HepG2 (cell line): Measurements from ENCODE around the gene CRYZL1. TPM values are rescaled to one million over a fixed set of nuclear protein-coding genes. Genes with fewer than 3 reads are reported as not detected.
A peak's percentile ranks its signal among the peaks of the same experiment; 100 is the strongest.

Source experiments
- AHR ChIP-seq: IDR thresholded peaks from 2 replicates; pipeline ENCODE4 v1.6.1; 2018; ENCODE audit warnings: missing genetic modification reagents, missing compliant biosample characterization
- ARNT ChIP-seq: fragments of 450-650 bp; IDR thresholded peaks from 2 replicates; pipeline ENCODE4 v1.6.1; 2017
- ATF4 ChIP-seq, 2 experiments: fragments of 450-650 bp in 1 of 2; sonication (generic) in 1 of 2; formaldehyde crosslinking; IDR thresholded peaks; 2 replicates each; pipeline versions ENCODE4 v1.5.0 to v1.8.0; 2020 to 2022; ENCODE audit warnings: mild to moderate bottlenecking in 1 of 2, missing genetic modification reagents in 1 of 2
- CREBL2 ChIP-seq: sonication (generic); formaldehyde crosslinking; IDR thresholded peaks from 2 replicates; pipeline ENCODE4 v1.8.1; 2023; ENCODE audit warnings: missing genetic modification reagents, mild to moderate bottlenecking, borderline replicate concordance
- MTF2 ChIP-seq: sonication (generic); formaldehyde crosslinking; IDR thresholded peaks from 2 replicates; pipeline ENCODE4 v1.5.0; 2020; ENCODE audit warnings: missing genetic modification reagents, borderline replicate concordance
- MYNN ChIP-seq: sonication (generic); formaldehyde crosslinking; IDR thresholded peaks from 2 replicates; pipeline ENCODE4 v1.4.0; 2020; ENCODE audit warnings: mild to moderate bottlenecking, low read depth, missing genetic modification reagents
- NFKB2 ChIP-seq: sonication (generic); formaldehyde crosslinking; IDR thresholded peaks from 2 replicates; pipeline ENCODE4 v1.4.0; 2020; ENCODE audit warnings: missing genetic modification reagents, borderline replicate concordance
- NRL ChIP-seq: sonication (generic); formaldehyde crosslinking; IDR thresholded peaks from 2 replicates; pipeline ENCODE4 v1.5.0; 2020; ENCODE audit warnings: missing genetic modification reagents, mild to moderate bottlenecking, moderate library complexity, borderline replicate concordance
- SMC3 ChIP-seq: IDR thresholded peaks from 2 replicates; pipeline ENCODE4 v1.6.1; 2011; ENCODE audit warnings: low read length, improper control_type of control experiment
- ZNF598 ChIP-seq: sonication (generic); formaldehyde crosslinking; IDR thresholded peaks from 2 replicates; pipeline ENCODE4 v1.5.1; 2020; ENCODE audit warnings: mild to moderate bottlenecking, missing genetic modification reagents, borderline replicate concordance
- polyA plus RNA-seq, 8 experiments: library from polyadenylated mRNA; depleted of rRNA in 3 of 8; stranded (reverse) in 7 of 8; unstranded in 1 of 8; fragments of >200 nt; fragmentation: Illumina TruSeq in 4 of 8; extraction: Trizol in 4 of 8; gene quantifications; 2 replicates each; pipeline versions ENCODE4 v1.2.1 to v1.2.3, GENCODE V29; 2011 to 2016; ENCODE audit warnings: low read depth in 4 of 8, missing spikeins in 1 of 8, mixed read lengths in 1 of 8; ENCODE audit not compliant: insufficient read depth in 1 of 8
- total RNA-seq, 5 experiments: library from RNA; depleted of rRNA; stranded (reverse); fragments of >200 nt; fragmentation: Illumina TruSeq; extraction: Trizol; gene quantifications; 2 replicates each; pipeline ENCODE4 v1.2.3, GENCODE V29; 2016; ENCODE audit warnings: low read depth in 1 of 5
- TF ChIP-seq, protein P1 (sequence below): sonication (generic); formaldehyde crosslinking; IDR thresholded peaks from 2 replicates; pipeline ENCODE4 v1.4.0; 2020; ENCODE audit warnings: mild to moderate bottlenecking, missing genetic modification reagents, borderline replicate concordance
- TF ChIP-seq, protein P2 (sequence below): IDR thresholded peaks from 2 replicates; pipeline ENCODE4 v1.6.1; 2016; ENCODE audit warnings: low read depth
- TF ChIP-seq, protein P3 (sequence below): sonication (generic); formaldehyde crosslinking; IDR thresholded peaks from 2 replicates; pipeline ENCODE4 v1.5.0; 2020; ENCODE audit warnings: missing genetic modification reagents
- TF ChIP-seq, protein P4 (sequence below): fragments of 450-650 bp; IDR thresholded peaks from 2 replicates; pipeline ENCODE4 v1.6.1; 2017; ENCODE audit warnings: mild to moderate bottlenecking
- TF ChIP-seq, protein P5 (sequence below): sonication (generic); formaldehyde crosslinking; IDR thresholded peaks from 2 replicates; pipeline ENCODE4 v1.5.0; 2020; ENCODE audit warnings: missing genetic modification reagents, mild to moderate bottlenecking, borderline replicate concordance

CRYZL1 gene
- total and polyA plus RNA-seq, 2 of the 13 experiments (the other 11 are each of a cell fraction or from before 2014, with no cell fraction given), result 20.3 to 27.7 TPM

- TF ChIP-seq, protein P1, sequence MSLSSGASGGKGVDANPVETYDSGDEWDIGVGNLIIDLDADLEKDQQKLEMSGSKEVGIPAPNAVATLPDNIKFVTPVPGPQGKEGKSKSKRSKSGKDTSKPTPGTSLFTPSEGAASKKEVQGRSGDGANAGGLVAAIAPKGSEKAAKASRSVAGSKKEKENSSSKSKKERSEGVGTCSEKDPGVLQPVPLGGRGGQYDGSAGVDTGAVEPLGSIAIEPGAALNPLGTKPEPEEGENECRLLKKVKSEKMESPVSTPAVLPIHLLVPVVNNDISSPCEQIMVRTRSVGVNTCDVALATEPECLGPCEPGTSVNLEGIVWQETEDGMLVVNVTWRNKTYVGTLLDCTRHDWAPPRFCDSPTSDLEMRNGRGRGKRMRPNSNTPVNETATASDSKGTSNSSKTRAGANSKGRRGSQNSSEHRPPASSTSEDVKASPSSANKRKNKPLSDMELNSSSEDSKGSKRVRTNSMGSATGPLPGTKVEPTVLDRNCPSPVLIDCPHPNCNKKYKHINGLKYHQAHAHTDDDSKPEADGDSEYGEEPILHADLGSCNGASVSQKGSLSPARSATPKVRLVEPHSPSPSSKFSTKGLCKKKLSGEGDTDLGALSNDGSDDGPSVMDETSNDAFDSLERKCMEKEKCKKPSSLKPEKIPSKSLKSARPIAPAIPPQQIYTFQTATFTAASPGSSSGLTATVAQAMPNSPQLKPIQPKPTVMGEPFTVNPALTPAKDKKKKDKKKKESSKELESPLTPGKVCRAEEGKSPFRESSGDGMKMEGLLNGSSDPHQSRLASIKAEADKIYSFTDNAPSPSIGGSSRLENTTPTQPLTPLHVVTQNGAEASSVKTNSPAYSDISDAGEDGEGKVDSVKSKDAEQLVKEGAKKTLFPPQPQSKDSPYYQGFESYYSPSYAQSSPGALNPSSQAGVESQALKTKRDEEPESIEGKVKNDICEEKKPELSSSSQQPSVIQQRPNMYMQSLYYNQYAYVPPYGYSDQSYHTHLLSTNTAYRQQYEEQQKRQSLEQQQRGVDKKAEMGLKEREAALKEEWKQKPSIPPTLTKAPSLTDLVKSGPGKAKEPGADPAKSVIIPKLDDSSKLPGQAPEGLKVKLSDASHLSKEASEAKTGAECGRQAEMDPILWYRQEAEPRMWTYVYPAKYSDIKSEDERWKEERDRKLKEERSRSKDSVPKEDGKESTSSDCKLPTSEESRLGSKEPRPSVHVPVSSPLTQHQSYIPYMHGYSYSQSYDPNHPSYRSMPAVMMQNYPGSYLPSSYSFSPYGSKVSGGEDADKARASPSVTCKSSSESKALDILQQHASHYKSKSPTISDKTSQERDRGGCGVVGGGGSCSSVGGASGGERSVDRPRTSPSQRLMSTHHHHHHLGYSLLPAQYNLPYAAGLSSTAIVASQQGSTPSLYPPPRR, result no peak
- no peak; a peak in 1 of 4 replicates for TF ChIP-seq ATF4 (CRISPR knock-in tag; IDR thresholded peaks at IDR 0.05)
- 0 out of 2 replicates have a peak, but pooled peaks have one; percentile 33 for TF ChIP-seq NRL (CRISPR knock-in tag)
- no peak for TF ChIP-seq SMC3
- no peak for TF ChIP-seq CREBL2
- no peak for TF ChIP-seq MYNN (CRISPR knock-in tag)
- 0 out of 2 replicates have a peak, but pooled peaks have one; percentile 23 for TF ChIP-seq NFKB2 (CRISPR knock-in tag)
- TF ChIP-seq, protein P2, sequence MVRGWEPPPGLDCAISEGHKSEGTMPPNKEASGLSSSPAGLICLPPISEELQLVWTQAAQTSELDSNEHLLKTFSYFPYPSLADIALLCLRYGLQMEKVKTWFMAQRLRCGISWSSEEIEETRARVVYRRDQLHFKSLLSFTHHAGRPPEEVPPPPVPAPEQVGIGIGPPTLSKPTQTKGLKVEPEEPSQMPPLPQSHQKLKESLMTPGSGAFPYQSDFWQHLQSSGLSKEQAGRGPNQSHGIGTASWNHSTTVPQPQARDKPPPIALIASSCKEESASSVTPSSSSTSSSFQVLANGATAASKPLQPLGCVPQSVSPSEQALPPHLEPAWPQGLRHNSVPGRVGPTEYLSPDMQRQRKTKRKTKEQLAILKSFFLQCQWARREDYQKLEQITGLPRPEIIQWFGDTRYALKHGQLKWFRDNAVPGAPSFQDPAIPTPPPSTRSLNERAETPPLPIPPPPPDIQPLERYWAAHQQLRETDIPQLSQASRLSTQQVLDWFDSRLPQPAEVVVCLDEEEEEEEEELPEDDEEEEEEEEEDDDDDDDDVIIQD (CRISPR knock-in tag), result no peak
- no peak for TF ChIP-seq ZNF598 (CRISPR knock-in tag)
- TF ChIP-seq ARNT, result no peak
- TF ChIP-seq, protein P3, sequence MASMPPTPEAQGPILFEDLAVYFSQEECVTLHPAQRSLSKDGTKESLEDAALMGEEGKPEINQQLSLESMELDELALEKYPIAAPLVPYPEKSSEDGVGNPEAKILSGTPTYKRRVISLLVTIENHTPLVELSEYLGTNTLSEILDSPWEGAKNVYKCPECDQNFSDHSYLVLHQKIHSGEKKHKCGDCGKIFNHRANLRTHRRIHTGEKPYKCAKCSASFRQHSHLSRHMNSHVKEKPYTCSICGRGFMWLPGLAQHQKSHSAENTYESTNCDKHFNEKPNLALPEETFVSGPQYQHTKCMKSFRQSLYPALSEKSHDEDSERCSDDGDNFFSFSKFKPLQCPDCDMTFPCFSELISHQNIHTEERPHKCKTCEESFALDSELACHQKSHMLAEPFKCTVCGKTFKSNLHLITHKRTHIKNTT (CRISPR knock-in tag), result no peak
- TF ChIP-seq, protein P4, sequence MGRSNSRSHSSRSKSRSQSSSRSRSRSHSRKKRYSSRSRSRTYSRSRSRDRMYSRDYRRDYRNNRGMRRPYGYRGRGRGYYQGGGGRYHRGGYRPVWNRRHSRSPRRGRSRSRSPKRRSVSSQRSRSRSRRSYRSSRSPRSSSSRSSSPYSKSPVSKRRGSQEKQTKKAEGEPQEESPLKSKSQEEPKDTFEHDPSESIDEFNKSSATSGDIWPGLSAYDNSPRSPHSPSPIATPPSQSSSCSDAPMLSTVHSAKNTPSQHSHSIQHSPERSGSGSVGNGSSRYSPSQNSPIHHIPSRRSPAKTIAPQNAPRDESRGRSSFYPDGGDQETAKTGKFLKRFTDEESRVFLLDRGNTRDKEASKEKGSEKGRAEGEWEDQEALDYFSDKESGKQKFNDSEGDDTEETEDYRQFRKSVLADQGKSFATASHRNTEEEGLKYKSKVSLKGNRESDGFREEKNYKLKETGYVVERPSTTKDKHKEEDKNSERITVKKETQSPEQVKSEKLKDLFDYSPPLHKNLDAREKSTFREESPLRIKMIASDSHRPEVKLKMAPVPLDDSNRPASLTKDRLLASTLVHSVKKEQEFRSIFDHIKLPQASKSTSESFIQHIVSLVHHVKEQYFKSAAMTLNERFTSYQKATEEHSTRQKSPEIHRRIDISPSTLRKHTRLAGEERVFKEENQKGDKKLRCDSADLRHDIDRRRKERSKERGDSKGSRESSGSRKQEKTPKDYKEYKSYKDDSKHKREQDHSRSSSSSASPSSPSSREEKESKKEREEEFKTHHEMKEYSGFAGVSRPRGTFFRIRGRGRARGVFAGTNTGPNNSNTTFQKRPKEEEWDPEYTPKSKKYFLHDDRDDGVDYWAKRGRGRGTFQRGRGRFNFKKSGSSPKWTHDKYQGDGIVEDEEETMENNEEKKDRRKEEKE, result no peak
- TF ChIP-seq, protein P5, sequence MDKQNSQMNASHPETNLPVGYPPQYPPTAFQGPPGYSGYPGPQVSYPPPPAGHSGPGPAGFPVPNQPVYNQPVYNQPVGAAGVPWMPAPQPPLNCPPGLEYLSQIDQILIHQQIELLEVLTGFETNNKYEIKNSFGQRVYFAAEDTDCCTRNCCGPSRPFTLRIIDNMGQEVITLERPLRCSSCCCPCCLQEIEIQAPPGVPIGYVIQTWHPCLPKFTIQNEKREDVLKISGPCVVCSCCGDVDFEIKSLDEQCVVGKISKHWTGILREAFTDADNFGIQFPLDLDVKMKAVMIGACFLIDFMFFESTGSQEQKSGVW (CRISPR knock-in tag), result no peak
- no peak for TF ChIP-seq MTF2
- 0 out of 2 replicates have a peak, but pooled peaks have one; percentile 36 for TF ChIP-seq AHR (CRISPR knock-in tag)
These were observed 720 bp upstream of the CRYZL1 start, which contains the start of gene ITSN1 (continued) for GRCh38 chr21:33642027-33642895.
